Stimulated activated CD8-positive, alpha-beta memory T cell treated with anti-CD3 and anti-CD28 coated beads, Interleukin-7, amount 100 ng/mL, for 4 hours (primary cell): ENCODE data around the gene APOBEC3B.
A peak's percentile ranks its signal among the peaks of the same experiment; 100 is the strongest.
"Not testable (repeated sequence)": the region's sequence is repeated elsewhere in the genome, so short reads cannot be mapped to it uniquely, and the experiment has no call there.

ENCODE experiments used
- DNase-seq, 2 donors: peaks; one replicate each; pipeline ENCODE4 v3.0.0-alpha.2; 2020; ENCODE audit warnings: low read depth in 2 of 2

The APOBEC3B gene

DNA sequence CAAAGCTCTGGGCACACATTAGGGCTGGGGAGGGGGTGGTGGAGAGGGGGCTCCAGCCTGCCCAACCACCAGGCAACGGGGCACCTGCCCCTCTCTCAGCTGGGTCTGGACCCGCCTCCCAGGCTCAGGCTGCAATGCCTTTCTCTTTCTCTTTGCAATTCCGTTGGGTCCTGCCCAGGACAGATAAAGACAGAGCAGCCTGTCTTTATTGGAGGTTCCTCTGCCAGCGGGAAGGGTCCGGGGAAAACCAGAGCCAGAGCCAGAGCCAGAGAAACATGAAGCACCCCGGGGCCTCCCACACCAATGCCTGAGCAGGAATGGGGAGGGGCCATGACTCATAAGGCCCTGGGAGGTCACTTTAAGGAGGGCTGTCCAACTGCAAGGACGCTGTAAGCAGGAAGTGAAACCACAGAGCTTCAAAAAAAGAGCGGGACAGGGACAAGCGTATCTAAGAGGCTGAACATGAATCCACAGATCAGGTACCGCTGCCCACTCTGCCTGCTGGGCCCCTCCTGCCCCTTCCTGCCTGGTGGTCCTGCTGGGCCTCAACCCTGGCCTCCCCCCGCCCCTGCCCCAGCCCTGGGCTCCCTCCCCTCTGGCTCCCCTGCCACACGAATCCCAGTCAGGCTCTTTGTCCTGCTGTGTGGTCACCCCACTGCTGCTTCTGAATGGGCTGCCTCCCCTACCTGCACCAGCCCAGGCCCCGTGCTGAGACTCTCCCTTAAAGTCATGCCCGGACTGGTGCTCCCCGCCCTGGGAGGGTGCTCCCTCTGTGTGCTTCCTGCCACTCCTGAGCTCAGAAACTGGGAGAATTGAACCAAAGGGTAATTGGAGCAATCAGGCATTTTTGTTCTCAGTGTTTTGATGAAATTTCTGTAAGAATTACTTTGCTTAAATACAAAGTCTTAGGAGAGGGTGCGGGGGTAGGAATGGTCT lies at the start of gene APOBEC3B:
Gene APOBEC3B, plus strand, starts transcription at position 356 of the 936 bp plus-strand sequence. Its CDS starts 107 bp downstream, at position 463.
- DNase-seq, result peak; percentile 63 to 65

- no peak for DNase-seq
Observed at GRCh38 chr22:38935023-38935422, 47.1 kb upstream of the APOBEC3B start.

DNA sequence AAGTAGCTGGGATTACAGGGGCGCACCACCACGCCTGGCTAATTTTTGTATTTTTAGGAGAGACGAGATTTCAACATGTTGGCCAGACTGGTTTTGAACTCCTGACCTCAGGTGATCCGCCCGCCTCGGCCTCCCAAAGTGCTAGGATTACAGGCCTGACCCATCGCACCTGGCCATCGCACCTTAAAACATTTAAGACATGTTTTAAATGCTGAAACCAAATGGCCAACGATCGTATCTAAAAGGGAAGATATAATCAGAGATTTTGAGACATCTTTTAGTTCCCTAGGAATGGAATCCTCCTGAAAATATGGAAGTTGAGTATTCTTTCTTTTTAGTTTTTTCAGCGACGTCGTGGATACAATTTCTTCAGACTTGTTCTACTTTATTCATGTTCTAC lies 46.5 kb upstream of the APOBEC3B start:
- no peak for DNase-seq

GRCh38 chr22:38936562-38936961 lies 45.6 kb upstream of the APOBEC3B start:
- DNase-seq, result no peak

GRCh38 chr22:38937036-38937435 lies 45.1 kb upstream of the APOBEC3B start:
- DNase-seq, result no peak

DNA sequence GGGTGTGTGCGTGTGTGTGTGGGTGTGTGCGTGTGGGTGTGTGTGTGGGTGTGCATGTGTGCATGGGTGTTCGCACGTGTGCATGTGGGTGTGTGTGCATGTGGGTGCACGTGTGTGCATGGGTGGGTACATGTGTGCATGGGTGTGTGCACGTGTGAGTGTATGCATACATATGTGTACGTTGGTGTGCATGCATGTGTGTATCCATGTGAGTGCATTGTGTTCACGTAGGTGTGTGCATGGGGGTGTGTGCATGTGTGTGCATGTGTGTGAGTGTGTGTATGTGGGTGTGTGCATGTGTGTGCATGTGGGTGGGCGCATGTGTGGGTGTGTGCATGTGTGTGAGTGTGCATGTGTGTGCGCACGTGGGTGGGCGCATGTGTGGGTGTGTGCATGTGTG lies 44.6 kb upstream of the APOBEC3B start:
- DNase-seq, result no peak

- no peak for DNase-seq
Observed at GRCh38 chr22:38938221-38938620, 43.9 kb upstream of the APOBEC3B start.

DNA sequence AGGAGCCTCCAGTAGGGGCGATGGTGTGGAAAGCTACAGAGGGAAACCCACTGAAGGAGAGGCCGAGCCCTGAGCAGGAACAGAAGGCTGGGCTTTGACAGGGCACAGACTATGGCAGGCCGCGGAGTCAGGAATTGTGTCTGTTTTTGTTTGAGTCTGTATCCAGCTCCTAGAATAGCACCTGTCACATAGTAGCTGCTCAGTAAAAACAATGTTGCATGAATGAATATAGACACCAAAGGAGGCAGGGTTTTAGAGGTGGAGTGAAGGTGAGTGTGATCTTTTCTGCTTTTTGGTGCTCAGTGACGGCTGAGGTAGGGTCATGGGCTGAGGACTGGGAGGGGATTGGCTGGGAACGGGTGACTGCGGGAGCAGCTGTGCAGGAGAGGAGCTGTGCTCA lies 43.2 kb upstream of the APOBEC3B start:
- no peak for DNase-seq

- DNase-seq, result no peak
Observed at GRCh38 chr22:38940811-38941384, 41.2 kb upstream of the APOBEC3B start.

GRCh38 chr22:38941488-38941987 lies 40.6 kb upstream of the APOBEC3B start:
- peak; percentile 68 to 75 for DNase-seq

DNA sequence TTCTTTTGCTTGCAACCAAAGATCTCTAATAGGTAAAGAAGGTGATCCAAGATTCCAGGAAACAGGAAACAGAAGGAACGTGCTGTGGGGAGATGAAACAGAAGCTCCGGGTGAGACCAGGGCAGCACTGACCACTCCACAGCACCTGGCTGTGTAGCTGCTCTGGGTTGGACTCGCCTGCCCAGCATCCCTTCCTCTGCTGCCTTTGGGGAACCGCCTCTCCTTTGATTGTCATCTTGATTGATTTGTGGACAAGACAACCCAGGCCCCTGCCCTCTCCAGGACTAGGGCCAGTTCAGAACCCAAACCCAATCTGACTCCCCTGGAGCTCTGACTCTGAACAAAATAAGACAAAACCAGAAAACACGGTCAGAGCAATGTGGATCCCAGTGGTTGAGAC lies 39.4 kb upstream of the APOBEC3B start:
- DNase-seq, result no peak

DNA sequence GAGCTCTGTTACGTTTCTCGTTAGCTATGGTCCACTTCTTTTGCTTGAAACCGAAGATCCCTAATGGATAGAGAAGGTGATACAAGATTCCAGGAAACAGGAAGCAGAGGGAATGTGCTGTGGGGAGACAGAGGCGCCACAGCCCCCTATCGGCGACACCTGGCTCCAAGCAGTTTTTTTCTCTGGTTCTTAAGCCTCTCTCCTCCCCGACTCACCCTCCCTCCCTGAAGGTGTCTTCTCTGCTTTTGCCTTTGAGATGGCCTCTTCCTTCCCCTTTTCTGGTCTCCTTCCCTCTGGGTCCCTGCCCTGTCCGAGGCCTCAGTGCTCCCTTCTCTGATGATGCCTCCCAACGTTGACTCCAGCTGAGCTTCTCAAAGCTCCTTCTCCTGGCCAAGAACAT lies 38.9 kb upstream of the APOBEC3B start:
- no peak for DNase-seq

GRCh38 chr22:38943882-38944281 lies 38.3 kb upstream of the APOBEC3B start:
- no peak for DNase-seq

DNA sequence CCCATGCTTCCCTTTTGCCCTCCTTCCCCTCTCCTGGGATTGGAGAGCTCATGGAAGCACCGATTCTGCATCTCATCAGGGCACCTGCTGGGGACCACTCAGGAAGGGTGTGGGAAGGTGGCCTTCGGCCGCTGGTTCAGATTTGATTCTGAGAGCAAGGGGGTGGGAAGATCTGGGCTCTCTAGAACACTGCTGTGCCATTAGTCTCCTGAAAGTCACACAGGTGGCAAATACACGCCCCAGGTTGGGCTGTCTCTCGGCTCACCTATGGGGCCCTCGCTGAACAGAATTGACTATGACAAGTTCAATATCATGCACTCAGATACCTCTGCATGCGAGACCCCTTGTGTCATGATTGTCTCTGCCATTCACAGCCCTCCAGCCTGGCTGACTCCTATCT lies 37.5 kb upstream of the APOBEC3B start:
- DNase-seq, result no peak

DNA sequence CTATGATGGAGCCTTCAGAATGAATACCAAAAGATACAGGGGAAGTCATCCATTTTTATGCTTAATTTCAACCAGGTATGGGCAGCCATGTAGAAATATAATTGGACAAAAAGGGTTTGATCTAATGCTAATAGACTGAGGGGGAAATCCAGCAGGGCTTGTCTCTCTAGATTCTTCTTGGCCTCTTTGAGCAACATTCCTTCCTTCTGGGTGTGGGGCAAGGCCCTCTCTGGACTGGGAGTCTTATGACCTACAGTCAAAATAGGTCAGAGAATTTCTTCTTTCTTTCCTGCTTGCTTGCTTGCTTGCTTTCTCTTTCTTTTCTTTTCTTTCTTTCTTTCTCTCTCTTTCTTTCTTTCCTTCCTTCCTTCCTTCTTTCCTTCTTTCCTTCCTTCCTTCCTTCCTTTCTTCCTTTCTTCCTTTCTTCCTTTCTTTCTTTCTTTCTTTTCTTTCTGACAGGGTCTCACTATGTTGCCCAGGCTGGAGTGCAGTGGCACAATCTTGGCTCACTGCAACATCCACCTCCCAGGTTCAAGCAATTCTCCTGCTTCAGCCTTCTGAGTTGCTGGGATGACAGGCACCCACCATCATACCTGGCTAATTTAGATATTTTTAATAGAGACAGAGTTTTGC lies 36.3 kb upstream of the APOBEC3B start:
- not testable (repeated sequence) for DNase-seq

DNA sequence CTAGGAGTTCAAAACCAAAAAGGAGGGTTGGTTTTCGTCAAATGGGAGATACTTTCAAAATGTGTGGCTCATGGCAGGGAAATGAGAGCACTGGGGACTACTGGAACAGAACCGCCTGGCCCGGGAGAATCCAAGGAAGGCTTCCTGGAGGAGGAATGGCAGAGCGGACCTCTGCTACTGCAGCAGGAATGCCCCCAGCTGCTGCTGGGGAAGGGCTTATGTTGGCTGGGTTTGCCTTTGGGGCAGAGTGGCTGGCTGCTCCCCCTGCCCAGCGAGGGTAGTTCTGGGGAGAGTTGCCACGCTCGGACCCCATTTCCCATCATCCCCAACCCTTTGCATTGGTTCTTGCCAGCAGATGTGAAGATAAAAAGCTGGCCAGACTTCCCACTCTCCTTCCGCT lies 35.4 kb upstream of the APOBEC3B start:
- DNase-seq, result no peak

DNA sequence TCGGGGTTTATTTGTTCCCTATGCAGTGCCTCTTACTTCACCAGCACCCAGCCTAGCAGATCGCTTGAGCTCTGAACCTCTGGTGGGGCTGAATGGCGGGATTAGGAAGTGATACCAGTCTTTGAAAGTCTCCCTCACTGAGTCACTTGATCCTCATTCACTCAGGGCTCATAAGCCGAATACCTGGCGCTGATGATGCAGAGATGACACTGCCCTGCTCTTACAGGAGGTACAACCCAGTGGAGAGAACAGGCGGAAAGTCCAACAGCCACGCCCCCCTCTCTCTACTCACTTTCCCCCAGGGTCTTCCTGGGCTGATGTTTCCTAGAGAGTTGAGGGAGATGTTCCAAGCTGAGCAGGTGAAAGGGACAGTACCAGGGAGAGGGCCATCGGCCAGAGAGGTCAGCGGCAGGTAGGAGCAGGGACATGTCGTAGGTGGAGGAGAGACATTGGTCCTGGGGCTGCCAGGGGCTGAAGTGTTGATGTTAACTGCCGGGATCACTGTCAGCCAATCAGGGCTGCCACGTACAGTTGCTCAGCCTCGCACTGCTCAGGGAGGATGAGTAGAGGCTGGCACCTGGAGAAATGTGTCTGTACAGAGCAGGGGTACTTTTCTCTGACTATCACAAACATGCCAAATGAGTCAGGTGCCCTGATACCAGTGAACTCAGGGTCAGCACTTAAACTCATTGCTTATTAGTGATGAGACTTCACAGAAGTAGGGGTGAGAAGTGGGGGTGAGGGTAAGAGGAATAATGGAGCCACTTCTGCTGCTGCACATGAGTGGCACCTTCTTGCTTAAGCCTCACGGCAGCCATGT lies 34.6 kb upstream of the APOBEC3B start:
- DNase-seq, result no peak

GRCh38 chr22:38948181-38948940 lies 33.8 kb upstream of the APOBEC3B start:
- DNase-seq, result no peak

DNA sequence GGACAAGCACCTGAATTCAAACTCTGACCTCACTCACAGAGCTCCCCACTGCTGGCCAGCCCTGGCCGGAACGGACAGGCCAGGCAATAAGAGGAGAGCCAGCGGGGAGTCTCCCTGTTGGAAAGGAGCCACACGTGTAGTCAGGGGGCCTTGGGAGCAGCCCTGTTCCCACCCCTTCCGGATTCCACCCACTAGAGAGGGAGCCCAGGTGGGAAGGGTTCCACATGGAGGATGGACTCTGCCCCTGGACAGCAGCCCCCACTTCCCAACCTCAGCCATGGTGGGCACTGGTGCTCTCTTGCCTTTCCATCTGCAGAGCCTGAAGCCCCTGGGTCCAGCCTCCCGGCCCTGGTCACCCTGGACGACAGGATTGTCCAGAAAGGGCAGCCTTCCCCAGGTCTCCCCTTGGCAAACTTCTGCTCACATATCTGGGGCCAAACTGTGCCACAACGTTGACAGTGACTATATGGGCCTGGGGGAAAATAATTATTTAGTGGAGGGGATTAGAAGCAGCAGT lies 32.2 kb upstream of the APOBEC3B start:
- DNase-seq, result no peak

- DNase-seq, result no peak
Observed at GRCh38 chr22:38950527-38951295, 31.4 kb upstream of the APOBEC3B start.
